ENCODE measurements around the gene SLC35G1.

Gene SLC35G1

DNA sequence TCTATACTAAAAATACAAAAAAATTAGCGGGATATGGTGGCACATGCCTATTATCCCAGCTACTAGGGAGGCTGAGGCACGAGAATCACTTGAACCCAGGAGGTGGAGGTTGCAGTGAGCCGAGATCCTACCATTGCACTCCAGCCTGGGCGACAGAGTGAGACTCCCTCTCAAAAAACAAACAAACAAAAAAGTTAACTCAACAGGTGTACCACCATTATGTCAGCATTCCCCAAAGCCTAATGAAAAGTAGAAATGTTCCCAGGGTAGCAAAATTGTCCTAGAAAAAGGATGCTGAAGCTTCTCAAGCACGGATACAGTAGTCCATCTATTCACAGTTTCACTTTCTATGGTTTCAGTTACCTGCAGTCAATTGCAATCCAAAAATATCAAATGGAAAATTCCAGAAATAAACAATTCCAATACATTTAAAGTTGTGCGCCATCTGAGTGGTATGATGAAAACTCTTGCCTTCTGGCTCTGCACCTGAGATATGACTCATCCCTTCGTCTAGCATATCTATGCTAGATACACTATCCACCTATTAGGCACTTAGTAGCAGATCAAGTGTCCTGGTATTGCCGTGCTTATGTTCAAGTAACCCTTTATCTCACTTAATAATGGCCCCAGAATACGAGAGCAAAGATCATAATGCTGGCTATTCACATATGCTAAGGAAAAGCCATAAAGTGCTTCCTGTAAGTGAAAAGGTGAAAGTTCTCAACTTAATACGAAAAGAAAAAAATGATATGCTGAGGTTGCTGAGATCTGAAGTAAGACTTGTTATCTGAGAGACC, 37.2 kb upstream of the SLC35G1 start:
- Histone ChIP-seq H3K9ac (no peak overlapping the region), H3K9me3 (replicated peaks in 1 of 11) (peaks cover 0 to 3% (median under 1%) of the 10 kb centered on the region in 11 experiments; a peak in 11 of 22 replicates), H3K4me3 (no peak overlapping the region), H3K4me1 (peaks cover 0 to 10% (median 9%) of the 10 kb centered on the region in 10 experiments; a peak in 16 of 20 replicates), H3K27me3 (no peaks in the 10 kb centered on the region), H3K27ac (no peak overlapping the region), H3K4me2 (no peak overlapping the region), H3K36me3 (no peaks in the 10 kb centered on the region), H4K20me1 (no peaks in the 10 kb centered on the region)
- no peak for TF ChIP-seq Cebpa-rat (IDR thresholded peaks at IDR 0.05)

DNA sequence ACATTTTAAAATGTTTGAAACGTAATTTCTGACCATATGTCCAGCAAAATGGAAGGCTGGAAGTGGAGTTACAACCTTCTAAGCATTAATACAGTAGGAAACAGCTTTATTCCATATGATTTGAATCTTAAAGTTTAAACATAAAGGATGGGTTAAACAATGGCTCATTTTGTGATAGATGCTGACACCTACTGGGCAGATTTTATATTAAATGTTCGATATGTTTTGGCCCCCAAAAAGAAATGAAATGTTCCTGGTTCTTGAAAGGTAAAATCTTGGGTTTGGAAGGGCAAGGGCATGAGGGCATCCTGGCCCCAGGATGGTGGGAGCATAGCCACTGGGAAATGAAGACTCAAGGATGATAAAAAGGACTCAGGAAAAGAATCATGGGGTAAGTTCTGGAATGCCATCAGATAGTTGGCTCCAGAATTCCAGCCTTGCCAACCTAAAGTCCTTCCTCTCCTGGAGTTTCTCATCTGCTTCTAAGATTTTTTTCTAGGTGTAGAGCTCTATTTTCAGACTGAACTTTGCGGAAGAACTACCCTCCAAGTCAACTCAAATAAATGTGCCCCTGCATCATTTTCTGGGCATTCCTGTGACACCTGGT, 34.6 kb upstream of the SLC35G1 start:
- no peak overlapping the region for H3K4me3 ChIP-seq
- H3K4me1 ChIP-seq: peaks cover 0 to 10% (median 9%) of the 10 kb centered on the region in 10 experiments; a peak in 16 of 20 replicates
- no peak overlapping the region for H3K9ac ChIP-seq

DNA sequence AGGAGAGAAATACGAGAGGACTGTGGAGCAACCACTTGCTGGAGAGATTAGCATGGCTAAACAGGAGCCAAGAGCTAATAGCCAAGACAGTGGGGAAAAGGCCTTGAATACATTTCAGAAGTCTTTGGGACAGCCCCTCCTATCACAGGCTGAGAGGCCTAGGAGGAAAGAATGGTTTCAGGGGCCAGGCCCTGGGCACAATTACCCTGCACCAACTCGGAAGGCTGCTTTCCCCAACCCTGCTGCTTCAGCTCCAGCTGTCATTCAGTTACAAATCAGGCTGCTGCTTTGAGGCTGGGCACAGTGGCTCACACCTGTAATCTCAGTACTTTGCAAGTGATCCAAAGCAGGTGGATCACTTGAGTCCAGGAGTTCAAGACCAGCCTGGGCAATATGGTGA, 32.0 kb upstream of the SLC35G1 start:
- H3K36me3 ChIP-seq: no peaks in the 10 kb centered on the region
- H3K27ac ChIP-seq: no peak overlapping the region
- no peak for TF ChIP-seq Cebpa-rat (IDR thresholded peaks at IDR 0.05)
- H4K20me1 ChIP-seq: no peaks in the 10 kb centered on the region
- no peak overlapping the region for H3K9ac ChIP-seq
- no peaks in the 10 kb centered on the region for H3K27me3 ChIP-seq
- no peak overlapping the region for H3K4me2 ChIP-seq
- H3K4me1 ChIP-seq: peaks cover 0 to 10% (median 9%) of the 10 kb centered on the region in 10 experiments; a peak in 16 of 20 replicates
- peaks cover 0 to 13% (median 12%) of the 10 kb centered on the region in 11 experiments; a peak in 19 of 22 replicates for H3K9me3 ChIP-seq (replicated peaks in 1 of 11)
- no peak overlapping the region for H3K4me3 ChIP-seq

More for the DNA sequence above, 34.6 kb upstream of the SLC35G1 start:
- TF ChIP-seq Cebpa-rat (IDR thresholded peaks at IDR 0.05): no peak
- Histone ChIP-seq H3K4me2 (no peak overlapping the region), H4K20me1 (no peaks in the 10 kb centered on the region), H3K27me3 (no peaks in the 10 kb centered on the region), H3K27ac (no peak overlapping the region), H3K36me3 (no peaks in the 10 kb centered on the region), H3K9me3 (replicated peaks in 1 of 11) (peaks cover 0 to 13% (median 12%) of the 10 kb centered on the region in 11 experiments; a peak in 19 of 22 replicates)

- Histone ChIP-seq H3K4me1 (no peaks in the 10 kb centered on the region), H3K9me3 (replicated peaks in 1 of 11) (peaks cover 0 to 19% (median 12%) of the 10 kb centered on the region in 11 experiments; a peak in 19 of 22 replicates), H3K27ac (no peak overlapping the region), H3K36me3 (no peaks in the 10 kb centered on the region), H4K20me1 (no peaks in the 10 kb centered on the region), H3K4me2 (no peak overlapping the region), H3K27me3 (no peaks in the 10 kb centered on the region), H3K9ac (no peak overlapping the region), H3K4me3 (no peak overlapping the region)
- no peak for TF ChIP-seq Cebpa-rat (IDR thresholded peaks at IDR 0.05)
Measured at GRCh38 chr10:93865794-93866425, 27.9 kb upstream of the SLC35G1 start.

- peaks cover 0 to 9% (median 1%) of the 10 kb centered on the region in 11 experiments; a peak in 7 of 22 replicates for H3K9me3 ChIP-seq (replicated peaks in 1 of 11)
- no peaks in the 10 kb centered on the region for H3K4me1 ChIP-seq
- H3K9ac ChIP-seq: no peak overlapping the region
- TF ChIP-seq Cebpa-rat (IDR thresholded peaks at IDR 0.05): no peak
- H3K27ac ChIP-seq: no peak overlapping the region
- H3K27me3 ChIP-seq: no peaks in the 10 kb centered on the region
- no peak overlapping the region for H3K4me2 ChIP-seq
- H3K4me3 ChIP-seq: no peak overlapping the region
- H3K36me3 ChIP-seq: no peaks in the 10 kb centered on the region
- no peaks in the 10 kb centered on the region for H4K20me1 ChIP-seq
Measured at GRCh38 chr10:93867525-93867924, 26.3 kb upstream of the SLC35G1 start.

GRCh38 chr10:93871671-93872204, 22.0 kb upstream of the SLC35G1 start:
- Histone ChIP-seq H3K4me3 (no peak overlapping the region), H3K4me1 (peaks cover 0 to 5% (median 0%) of the 10 kb centered on the region in 10 experiments; a peak in 1 of 20 replicates), H3K9ac (no peak overlapping the region), H3K27me3 (no peaks in the 10 kb centered on the region), H3K36me3 (no peaks in the 10 kb centered on the region), H3K4me2 (no peak overlapping the region), H4K20me1 (no peaks in the 10 kb centered on the region), H3K27ac (no peak overlapping the region), H3K9me3 (replicated peaks in 1 of 11) (peaks cover 0 to 8% (median 0%) of the 10 kb centered on the region in 11 experiments; a peak in 2 of 22 replicates)
- no peak for TF ChIP-seq Cebpa-rat (IDR thresholded peaks at IDR 0.05)

DNA sequence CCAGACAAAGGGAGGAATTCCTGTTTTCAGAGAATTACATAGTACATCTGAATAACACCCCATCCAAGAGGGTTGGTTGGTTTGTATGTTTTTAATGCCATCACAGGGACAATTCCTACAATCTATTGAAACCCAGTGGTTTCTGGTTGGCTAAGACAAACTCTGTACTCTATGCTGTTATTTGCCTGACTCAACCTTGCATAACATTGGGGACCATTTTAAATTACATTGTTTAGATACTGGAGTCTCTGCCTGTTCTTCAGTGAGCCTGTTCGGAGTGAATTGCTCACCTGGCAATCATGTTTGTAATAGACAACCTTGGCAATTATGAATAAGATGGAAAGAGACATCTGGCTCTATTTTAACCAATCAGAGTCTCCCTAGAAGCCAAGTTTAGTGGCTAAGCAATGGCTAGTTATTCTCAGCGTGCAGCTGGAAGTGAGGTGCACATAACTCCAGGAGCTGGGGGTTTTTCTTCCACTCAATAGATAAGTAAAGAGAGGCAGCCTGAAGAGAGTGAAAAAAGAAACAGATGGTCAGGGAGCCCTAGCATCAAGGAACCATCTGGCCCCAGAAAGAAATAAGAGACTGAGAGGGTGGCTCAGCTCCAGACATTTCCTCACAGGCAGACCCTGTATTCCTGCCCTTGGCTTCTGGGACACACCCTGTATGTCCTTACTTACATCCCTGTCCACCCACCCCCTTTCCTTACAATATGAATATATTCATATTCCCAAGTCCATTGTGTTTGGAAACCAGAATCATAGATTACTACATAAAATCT, 21.2 kb upstream of the SLC35G1 start:
- TF ChIP-seq Cebpa-rat (IDR thresholded peaks at IDR 0.05): no peak
- Histone ChIP-seq H4K20me1 (no peaks in the 10 kb centered on the region), H3K9me3 (replicated peaks in 1 of 11) (peaks cover 0 to 5% (median 0%) of the 10 kb centered on the region in 11 experiments; a peak in 2 of 22 replicates), H3K27ac (no peak overlapping the region), H3K27me3 (no peaks in the 10 kb centered on the region), H3K4me3 (no peak overlapping the region), H3K9ac (no peak overlapping the region), H3K4me2 (no peak overlapping the region), H3K36me3 (no peaks in the 10 kb centered on the region), H3K4me1 (peaks cover 0 to 5% (median 0%) of the 10 kb centered on the region in 10 experiments; a peak in 1 of 20 replicates)

DNA sequence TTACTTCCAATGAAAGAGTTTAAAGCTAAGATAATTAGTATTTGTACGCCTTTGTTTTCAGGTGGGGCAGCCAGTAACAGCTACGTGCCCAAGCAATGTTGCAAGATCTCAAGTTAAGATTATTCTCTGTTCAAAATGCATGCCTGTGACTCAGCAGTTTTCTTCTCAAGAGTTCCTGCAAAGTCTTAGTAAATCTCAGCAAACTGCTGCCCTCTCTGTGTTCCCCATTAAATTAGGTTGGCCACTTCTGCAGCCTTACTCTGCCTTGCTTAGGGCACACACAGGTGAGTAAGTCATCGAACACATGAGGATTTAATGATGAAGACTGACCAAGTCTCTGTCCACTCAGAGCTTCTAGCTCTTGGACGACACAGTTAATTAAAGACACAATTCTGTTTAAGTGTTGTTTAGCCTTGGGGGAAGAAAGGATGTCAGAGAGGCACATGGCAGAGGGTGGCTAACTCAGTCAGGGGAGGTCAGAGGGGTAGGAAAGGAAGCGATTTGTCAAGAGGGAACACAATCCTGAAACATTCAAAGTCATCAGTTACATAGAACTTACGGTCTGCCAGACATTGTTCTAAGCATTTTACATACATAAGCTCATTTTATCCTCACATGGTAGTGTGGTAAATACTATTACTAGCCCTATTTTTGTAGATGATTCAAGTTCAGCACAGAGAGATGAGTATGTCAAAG, 20.2 kb upstream of the SLC35G1 start:
- Histone ChIP-seq H4K20me1 (no peaks in the 10 kb centered on the region), H3K27me3 (no peaks in the 10 kb centered on the region), H3K4me1 (peaks cover 0 to 5% (median 0%) of the 10 kb centered on the region in 10 experiments; a peak in 1 of 20 replicates), H3K4me3 (no peak overlapping the region), H3K36me3 (no peaks in the 10 kb centered on the region), H3K9ac (no peak overlapping the region), H3K9me3 (replicated peaks in 1 of 11) (no peaks in the 10 kb centered on the region), H3K4me2 (peak overlapping the region in 1 of 11 experiments; percentile 0; a peak in 1 of 22 replicates), H3K27ac (no peak overlapping the region; a peak in 1 of 22 replicates)
- TF ChIP-seq Cebpa-rat (IDR thresholded peaks at IDR 0.05): no peak
